H9 (cell line): ENCODE results near the gene XIAP. TPM values are rescaled to one million over a fixed set of nuclear protein-coding genes. Genes with fewer than 3 reads are reported as not detected.

ENCODE experiments used
- DNase-seq: peaks from one replicate; pipeline ENCODE4 v3.0.0-alpha.2; 2017
- H2AFZ ChIP-seq: one replicate; pipeline ENCODE4 v1.6.1; 2013; ENCODE audit warnings: mild to moderate bottlenecking, low read length, control low read depth, moderate library complexity
- H2AK5ac ChIP-seq: 2 replicates; pipeline ENCODE4 v1.6.1; 2013; ENCODE audit warnings: low read length, control low read depth, mixed read lengths; ENCODE audit not compliant: insufficient read length
- H2BK120ac ChIP-seq: one replicate; pipeline ENCODE4 v1.6.1; 2013; ENCODE audit warnings: low read depth, mild to moderate bottlenecking, low read length, control low read depth, inconsistent platforms; ENCODE audit not compliant: poor library complexity, severe bottlenecking
- H2BK12ac ChIP-seq: 2 replicates; pipeline ENCODE4 v1.6.1; 2013; ENCODE audit warnings: low read length, control low read depth, mixed read lengths, low read depth; ENCODE audit not compliant: insufficient read length
- H2BK15ac ChIP-seq: 2 replicates; pipeline ENCODE4 v1.6.1; 2013; ENCODE audit warnings: low read depth, low read length, control low read depth
- H2BK20ac ChIP-seq: one replicate; pipeline ENCODE4 v1.6.1; 2013; ENCODE audit warnings: low read depth, mild to moderate bottlenecking, low read length, control low read depth, inconsistent platforms; ENCODE audit not compliant: poor library complexity, severe bottlenecking
- H2BK5ac ChIP-seq: 2 replicates; pipeline ENCODE4 v1.6.1; 2013; ENCODE audit warnings: low read length, control low read depth, mixed read lengths; ENCODE audit not compliant: insufficient read length
- H3K14ac ChIP-seq: 2 replicates; pipeline ENCODE4 v1.6.1; 2013; ENCODE audit warnings: low read length, control low read depth; ENCODE audit not compliant: insufficient read depth
- H3K18ac ChIP-seq: 2 replicates; pipeline ENCODE4 v1.6.1; 2013; ENCODE audit warnings: low read depth, mild to moderate bottlenecking, mixed read lengths, low read length, control low read depth; ENCODE audit not compliant: insufficient read length
- H3K23ac ChIP-seq: 2 replicates; pipeline ENCODE4 v1.6.1; 2013; ENCODE audit warnings: low read length, control low read depth, mixed read lengths, low read depth; ENCODE audit not compliant: insufficient read length
- H3K23me2 ChIP-seq: 2 replicates; pipeline ENCODE4 v1.6.1; 2013; ENCODE audit warnings: low read depth, mild to moderate bottlenecking, mixed read lengths, low read length, control low read depth; ENCODE audit not compliant: insufficient read length, poor library complexity, severe bottlenecking
- H3K27ac ChIP-seq: 2 replicates; pipeline ENCODE4 v1.5.1; 2013; ENCODE audit warnings: low read length, control low read depth, mixed read lengths, low read depth; ENCODE audit not compliant: insufficient read length
- H3K27me3 ChIP-seq: 2 replicates; pipeline ENCODE4 v1.6.1; 2013; ENCODE audit warnings: low read length, control low read depth, inconsistent platforms; ENCODE audit not compliant: insufficient read depth
- H3K4ac ChIP-seq: 2 replicates; pipeline ENCODE4 v1.6.1; 2013; ENCODE audit warnings: low read depth, mild to moderate bottlenecking, control low read depth, inconsistent platforms, low read length, moderate library complexity
- H3K4me1 ChIP-seq: 2 replicates; pipeline ENCODE4 v1.6.1; 2013; ENCODE audit warnings: low read length, control low read depth, inconsistent platforms; ENCODE audit not compliant: insufficient read depth
- H3K4me2 ChIP-seq: 2 replicates; pipeline ENCODE4 v1.6.1; 2013; ENCODE audit warnings: low read length, control low read depth, mixed read lengths; ENCODE audit not compliant: insufficient read length, insufficient read depth
- H3K56ac ChIP-seq: 2 replicates; pipeline ENCODE4 v1.6.1; 2013; ENCODE audit warnings: low read depth, mild to moderate bottlenecking, mixed read lengths, low read length, control low read depth; ENCODE audit not compliant: insufficient read length
- H3K79me1 ChIP-seq: 2 replicates; pipeline ENCODE4 v1.6.1; 2013; ENCODE audit warnings: low read depth, mild to moderate bottlenecking, moderate library complexity, low read length, control low read depth, inconsistent platforms; ENCODE audit not compliant: insufficient read depth, poor library complexity, severe bottlenecking
- H3K79me2 ChIP-seq: 2 replicates; pipeline ENCODE4 v1.6.1; 2013; ENCODE audit warnings: low read length, control low read depth, inconsistent platforms; ENCODE audit not compliant: insufficient read depth
- H3K9ac ChIP-seq: 2 replicates; pipeline ENCODE4 v1.6.1; 2013; ENCODE audit warnings: low read length, control low read depth, mixed read lengths; ENCODE audit not compliant: insufficient read length; ENCODE audit errors: extremely low read depth
- H3K9me3 ChIP-seq: one replicate; pipeline ENCODE4 v1.6.1; 2013; ENCODE audit warnings: low read depth, low read length, inconsistent platforms; ENCODE audit not compliant: control insufficient read depth
- H3T11ph ChIP-seq: one replicate; pipeline ENCODE4 v1.6.1; 2013; ENCODE audit warnings: mild to moderate bottlenecking, low read length, control low read depth, inconsistent platforms
- H4K20me1 ChIP-seq: one replicate; pipeline ENCODE4 v1.6.1; 2013; ENCODE audit not compliant: control insufficient read depth, insufficient read length, insufficient read depth
- H4K5ac ChIP-seq: 2 replicates; pipeline ENCODE4 v1.6.1; 2013; ENCODE audit warnings: low read depth, mild to moderate bottlenecking, mixed read lengths, low read length, control low read depth; ENCODE audit not compliant: insufficient read length
- H4K8ac ChIP-seq: replicated peaks from 2 replicates; pipeline ENCODE4 v1.6.1; 2013; ENCODE audit warnings: low read length, control low read depth, mixed read lengths, low read depth; ENCODE audit not compliant: insufficient read length
- H4K91ac ChIP-seq: 2 replicates; pipeline ENCODE4 v1.6.1; 2013; ENCODE audit warnings: low read depth, mild to moderate bottlenecking, moderate library complexity, mixed read lengths, low read length, control low read depth; ENCODE audit not compliant: insufficient read length
- H3K27ac Mint-ChIP-seq, 3 experiments: 2 replicates in 2 of 3; 3 replicates in 1 of 3; pipeline ENCODE4 v1.8.0; 2020 to 2021; ENCODE audit warnings: mixed read lengths in 3 of 3, mild to moderate bottlenecking in 1 of 3, moderate library complexity in 1 of 3
- H3K27me3 Mint-ChIP-seq: 2 replicates; pipeline ENCODE4 v1.8.0; 2021; ENCODE audit warnings: low read depth, mild to moderate bottlenecking, moderate library complexity, mixed read lengths
- H3K36me3 Mint-ChIP-seq, 3 experiments: 2 replicates in 2 of 3; 3 replicates in 1 of 3; pipeline ENCODE4 v1.8.0; 2020 to 2021; ENCODE audit warnings: low read depth in 3 of 3, mixed read lengths in 3 of 3; ENCODE audit not compliant: insufficient read depth in 1 of 3
- H3K4me1 Mint-ChIP-seq, 2 experiments: 2 replicates each; pipeline ENCODE4 v1.8.0; 2020; ENCODE audit warnings: mixed read lengths in 2 of 2
- H3K4me3 Mint-ChIP-seq, 2 experiments: 2 replicates in 1 of 2; 3 replicates in 1 of 2; pipeline ENCODE4 v1.8.0; 2020 to 2021; ENCODE audit warnings: mild to moderate bottlenecking in 2 of 2, mixed read lengths in 2 of 2, moderate library complexity in 1 of 2
- H3K9me3 Mint-ChIP-seq, 2 experiments: 2 replicates in 1 of 2; 3 replicates in 1 of 2; pipeline ENCODE4 v1.8.0; 2020; ENCODE audit warnings: mild to moderate bottlenecking in 2 of 2, mixed read lengths in 2 of 2, moderate library complexity in 1 of 2
- CTCF ChIP-seq: fragments of 200-600 bp; sonication (generic); conservative IDR thresholded peaks from 3 replicates; pipeline ENCODE4 v1.8.0; 2021; ENCODE audit warnings: antibody characterized with exemption, mild to moderate bottlenecking
- WGBS: extraction: QIAGEN DNeasy Blood & Tissue Kit; methylation state at CpG from one replicate; pipeline ENCODE4 v1.1.7; 2013; ENCODE audit warnings: missing lambda C conversion rate, low lambda C conversion rate, mixed read lengths; ENCODE audit not compliant: insufficient read length; ENCODE audit errors: extremely low coverage; 5-methylcytosine and 5-hydroxymethylcytosine counted together
- total RNA-seq: library from RNA; stranded (reverse); gene quantifications from 2 replicates; pipeline ENCODE4 v1.2.1, GENCODE V29; 2021

Gene XIAP
- total RNA-seq, 1 experiment from 2014 or later, result 40.5 TPM

DNA sequence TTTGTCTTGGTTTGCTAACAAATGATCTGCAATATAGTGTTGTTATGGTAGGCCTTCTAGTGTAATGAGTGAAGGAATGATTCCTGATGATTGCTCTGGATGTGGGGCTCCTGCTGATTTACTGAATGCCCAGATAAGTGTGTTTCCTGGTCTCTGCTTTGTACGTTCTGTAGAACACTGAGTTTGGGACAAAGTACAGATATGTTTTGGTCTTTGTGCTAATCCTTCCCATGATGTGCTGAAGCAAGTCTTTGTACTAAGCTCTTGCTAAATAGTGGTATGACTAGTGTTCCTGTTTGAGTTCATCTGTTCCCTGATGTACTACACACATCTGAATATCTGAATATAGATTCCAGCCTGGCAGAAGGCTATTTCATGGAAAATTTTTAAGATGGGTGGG is 36.9 kb upstream of the XIAP start:
- Histone ChIP-seq H2AK5ac (no peak overlapping the region), H3K14ac (no peak overlapping the region), H3K4me2 (no peak overlapping the region), H3K4me1 (no peaks in the 10 kb centered on the region), H2BK15ac (no peak overlapping the region), H3K4ac (no peak overlapping the region), H3K9me3 (peaks cover 6% of the 10 kb centered on the region), H3K9ac (no peak overlapping the region), H4K20me1 (no peaks in the 10 kb centered on the region), H2AFZ (no peak overlapping the region), H2BK120ac (no peak overlapping the region), H2BK5ac (no peak overlapping the region), H3K79me1 (no peaks in the 10 kb centered on the region), H4K91ac (no peak overlapping the region), H3K18ac (no peak overlapping the region), H3K56ac (no peak overlapping the region), H3K23ac (no peak overlapping the region), H2BK20ac (no peak overlapping the region), H3K27ac (no peak overlapping the region), H4K8ac (no peak overlapping the region), H3T11ph (no peak overlapping the region), H4K5ac (no peak overlapping the region), H3K23me2 (no peaks in the 10 kb centered on the region), H2BK12ac (no peak overlapping the region), H3K79me2 (no peaks in the 10 kb centered on the region), H3K27me3 (no peaks in the 10 kb centered on the region)
- H3K27me3 Mint-ChIP-seq, result peaks cover 14% of the 10 kb centered on the region
- DNase-seq, result no peak
- peaks cover 3 to 7% (median 4%) of the 10 kb centered on the region in 3 experiments; a peak in 3 of 7 replicates for H3K36me3 Mint-ChIP-seq
- peaks cover 8 to 12% of the 10 kb centered on the region in 2 experiments for H3K4me1 Mint-ChIP-seq
- H3K27ac Mint-ChIP-seq, result no peak overlapping the region
- peaks cover 8 to 63% of the 10 kb centered on the region in 2 experiments for H3K9me3 Mint-ChIP-seq
- no peak for TF ChIP-seq CTCF
- H3K4me3 Mint-ChIP-seq, result no peak overlapping the region
- no CpG with 5 or more reads among the region's 1 CpG for WGBS
